H1 (cell line): ENCODE results near the gene SZT2. TPM values are rescaled to one million over a fixed set of nuclear protein-coding genes. Genes with fewer than 3 reads are reported as not detected.

Experiments
- CTCF ChIA-PET: fragments of 300-600 bp; sonication (Branson Sonifier 250); formaldehyde crosslinking; loops from one replicate; lab custom pipeline; 2021; ENCODE audit not compliant: partially characterized antibody; lab: Charles Lee
- POLR2A ChIA-PET: fragments of 300-600 bp; sonication (Branson Sonifier 250); formaldehyde crosslinking; loops from one replicate; lab custom pipeline; 2021; ENCODE audit warnings: inconsistent platforms; ENCODE audit not compliant: partially characterized antibody; lab: Charles Lee
- DNase-seq, 2 experiments: peaks; one replicate each; pipeline versions ENCODE4 v3.0.0 to v3.0.0-alpha.2; 2010 to 2022; ENCODE audit warnings: low spot score in 2 of 2, low read depth in 1 of 2, mixed read lengths in 1 of 2
- FAIRE-seq: peaks from 2 replicates; lab custom pipeline; 2011; peaks lifted over from hg19 to GRCh38; lab: Jason Lieb, UNC
- H2AFZ ChIP-seq: 2 replicates; pipeline ENCODE4 v1.8.1; 2012; ENCODE audit warnings: low read length, inconsistent platforms
- H2AK5ac ChIP-seq: 2 replicates; pipeline ENCODE4 v1.6.1; 2013; ENCODE audit warnings: low read depth, low read length
- H2BK120ac ChIP-seq: replicated peaks from 2 replicates; pipeline ENCODE3; 2013; ENCODE audit warnings: low read depth, low read length, inconsistent platforms
- H2BK12ac ChIP-seq: 2 replicates; pipeline ENCODE4 v1.6.1; 2013; ENCODE audit warnings: low read depth, low read length
- H2BK15ac ChIP-seq: 2 replicates; pipeline ENCODE4 v1.6.1; 2013; ENCODE audit warnings: low read length
- H2BK20ac ChIP-seq: 2 replicates; pipeline ENCODE4 v1.6.1; 2013; ENCODE audit warnings: low read length
- H2BK5ac ChIP-seq: 2 replicates; pipeline ENCODE4 v1.6.1; 2013; ENCODE audit warnings: low read depth, low read length
- H3K14ac ChIP-seq: 2 replicates; pipeline ENCODE4 v1.6.1; 2013; ENCODE audit warnings: inconsistent platforms; ENCODE audit not compliant: insufficient read length
- H3K18ac ChIP-seq: 2 replicates; pipeline ENCODE4 v1.6.1; 2013; ENCODE audit warnings: low read length; ENCODE audit errors: extremely low read depth
- H3K23ac ChIP-seq: 2 replicates; pipeline ENCODE4 v1.6.1; 2013; ENCODE audit warnings: inconsistent platforms; ENCODE audit not compliant: insufficient read length
- H3K23me2 ChIP-seq: 2 replicates; pipeline ENCODE4 v1.6.1; 2013; ENCODE audit warnings: low read depth, low read length
- H3K27ac ChIP-seq: 2 replicates; pipeline ENCODE4 v1.6.1; 2011; ENCODE audit warnings: low read depth, low read length, inconsistent platforms
- H3K27me3 ChIP-seq, 4 experiments: replicated peaks in 1 of 4; 1 replicate in 1 of 4; 2 replicates in 3 of 4; pipeline versions ENCODE4 v1.6.1 to v1.8.1; 2011 to 2013; ENCODE audit warnings: low read length in 3 of 4, mild to moderate bottlenecking in 3 of 4, inconsistent platforms in 2 of 4, mixed read lengths in 2 of 4, moderate library complexity in 1 of 4; ENCODE audit not compliant: control insufficient read depth in 3 of 4, insufficient read depth in 3 of 4; ENCODE audit errors: extremely low read depth in 1 of 4
- H3K36me3 ChIP-seq, 4 experiments: 2 replicates each; pipeline versions ENCODE4 v1.6.1 to v1.8.1; 2011 to 2013; ENCODE audit warnings: mild to moderate bottlenecking in 4 of 4, low read length in 3 of 4, moderate library complexity in 2 of 4, control low read depth in 1 of 4, inconsistent platforms in 1 of 4; ENCODE audit not compliant: insufficient read depth in 4 of 4, control insufficient read depth in 2 of 4
- H3K4ac ChIP-seq: replicated peaks from 2 replicates; pipeline ENCODE3; 2013; ENCODE audit warnings: low read length, low read depth, mixed read lengths, inconsistent platforms; ENCODE audit not compliant: insufficient read length
- H3K4me1 ChIP-seq, 4 experiments: replicated peaks in 1 of 4; 1 replicate in 1 of 4; 2 replicates in 3 of 4; pipeline versions ENCODE4 v1.6.1 to v1.8.1; 2011 to 2013; ENCODE audit warnings: low read length in 3 of 4, inconsistent platforms in 2 of 4, mixed read lengths in 1 of 4; ENCODE audit not compliant: insufficient read depth in 4 of 4, control insufficient read depth in 3 of 4
- H3K4me2 ChIP-seq, 2 experiments: 2 replicates each; pipeline versions ENCODE4 v1.6.1 to v1.8.1; 2011 to 2013; ENCODE audit warnings: low read depth in 2 of 2, low read length in 2 of 2, control low read depth in 1 of 2, inconsistent platforms in 1 of 2, mild to moderate bottlenecking in 1 of 2; ENCODE audit not compliant: insufficient read depth in 1 of 2
- H3K4me3 ChIP-seq, 4 experiments: fragments of 200-600, 300-600 bp in 1 of 4; sonication (generic), shearing (Covaris generic), sonication (Bioruptor Twin) in 1 of 4; 2 replicates each; pipeline versions ENCODE4 v1.5.1 to v1.8.1; 2011 to 2016; ENCODE audit warnings: low read length in 4 of 4, low read depth in 3 of 4, control low read depth in 2 of 4, inconsistent platforms in 2 of 4, mild to moderate bottlenecking in 2 of 4, mixed read lengths in 1 of 4, moderate library complexity in 1 of 4; ENCODE audit not compliant: insufficient read depth in 2 of 4; ENCODE audit errors: extremely low read depth in 1 of 4
- H3K56ac ChIP-seq: replicated peaks from 2 replicates; pipeline ENCODE3; 2013; ENCODE audit warnings: low read depth, mild to moderate bottlenecking, mixed read lengths, low read length, inconsistent platforms; ENCODE audit not compliant: insufficient read length
- H3K79me1 ChIP-seq: 2 replicates; pipeline ENCODE4 v1.6.1; 2013; ENCODE audit warnings: low read depth, low read length, control low read depth
- H3K79me2 ChIP-seq, 2 experiments: 2 replicates each; pipeline versions ENCODE4 v1.6.1 to v1.8.1; 2012 to 2013; ENCODE audit warnings: low read length in 2 of 2, mild to moderate bottlenecking in 2 of 2, inconsistent platforms in 1 of 2; ENCODE audit not compliant: insufficient read depth in 2 of 2, control insufficient read depth in 1 of 2
- H3K9ac ChIP-seq, 4 experiments: replicated peaks in 1 of 4; 1 replicate in 1 of 4; 2 replicates in 3 of 4; pipeline versions ENCODE4 v1.6.1 to v1.8.1; 2011 to 2013; ENCODE audit warnings: low read depth in 3 of 4, low read length in 3 of 4, control low read depth in 2 of 4, mild to moderate bottlenecking in 2 of 4, moderate library complexity in 2 of 4, inconsistent platforms in 1 of 4; ENCODE audit errors: extremely low read depth in 1 of 4
- H3K9me3 ChIP-seq, 2 experiments: 2 replicates each; pipeline versions ENCODE4 v1.6.1 to v1.8.1; 2012 to 2013; ENCODE audit warnings: mild to moderate bottlenecking in 2 of 2, moderate library complexity in 2 of 2, control low read depth in 1 of 2, inconsistent platforms in 1 of 2, low read depth in 1 of 2, low read length in 1 of 2, mixed read lengths in 1 of 2; ENCODE audit not compliant: insufficient read depth in 2 of 2
- H4K20me1 ChIP-seq, 2 experiments: replicated peaks in 1 of 2; 2 replicates each; pipeline versions ENCODE3 to v1.8.1; 2011 to 2013; ENCODE audit warnings: inconsistent platforms in 2 of 2, low read length in 2 of 2, mild to moderate bottlenecking in 1 of 2; ENCODE audit not compliant: insufficient read depth in 2 of 2, control insufficient read depth in 1 of 2
- H4K5ac ChIP-seq: 2 replicates; pipeline ENCODE4 v1.6.1; 2013; ENCODE audit warnings: low read length, low read depth, mixed read lengths, inconsistent platforms; ENCODE audit not compliant: insufficient read length
- H4K8ac ChIP-seq: 2 replicates; pipeline ENCODE4 v1.8.0; 2013; ENCODE audit warnings: mild to moderate bottlenecking, moderate library complexity, low read length, inconsistent platforms; ENCODE audit not compliant: insufficient read depth; ENCODE audit errors: extremely low read depth
- H4K91ac ChIP-seq: replicated peaks from 2 replicates; pipeline ENCODE3; 2013; ENCODE audit warnings: low read length, mixed read lengths, inconsistent platforms; ENCODE audit not compliant: insufficient read length
- BRCA1 ChIP-seq: IDR thresholded peaks from 2 replicates; pipeline ENCODE4 v1.6.1; 2012; ENCODE audit warnings: low read depth, low read length, improper control_type of control experiment
- KDM5A ChIP-seq: fragments of 200-600 bp; IDR thresholded peaks from 2 replicates; pipeline ENCODE4 v1.7.1; 2012; ENCODE audit warnings: mild to moderate bottlenecking, low read length, inconsistent platforms, mixed read lengths
- MAFK ChIP-seq: IDR thresholded peaks from 2 replicates; pipeline ENCODE4 v1.6.1; 2012; ENCODE audit warnings: low read depth, mild to moderate bottlenecking, improper control_type of control experiment, low read length
- NRF1 ChIP-seq: IDR thresholded peaks from 2 replicates; pipeline ENCODE4 v1.6.1; 2011; ENCODE audit warnings: mild to moderate bottlenecking, low read depth, low read length, improper control_type of control experiment
- PHF8 ChIP-seq: fragments of 200-600 bp; sonication (generic); conservative IDR thresholded peaks from 2 replicates; pipeline ENCODE4 v1.7.1; 2012; ENCODE audit warnings: low read depth, mild to moderate bottlenecking, inconsistent platforms, low read length, moderate library complexity
- RBBP5 ChIP-seq: IDR thresholded peaks from 2 replicates; pipeline ENCODE4 v1.7.1; 2012; ENCODE audit warnings: low read depth, mild to moderate bottlenecking, inconsistent platforms, low read length, moderate library complexity, borderline replicate concordance
- RFX5 ChIP-seq: IDR thresholded peaks from 2 replicates; pipeline ENCODE4 v1.6.1; 2011; ENCODE audit warnings: low read depth, low read length, improper control_type of control experiment, borderline replicate concordance
- SIX5 ChIP-seq: IDR thresholded peaks from 2 replicates; pipeline ENCODE4 v1.6.1; 2011; ENCODE audit warnings: mild to moderate bottlenecking, low read depth, low read length
- SUZ12 ChIP-seq: fragments of 200-600 bp; sonication (generic); IDR thresholded peaks from 2 replicates; pipeline ENCODE4 v1.6.1; 2012; ENCODE audit warnings: mild to moderate bottlenecking, inconsistent platforms, low read length, moderate library complexity, mixed read lengths
- TBP ChIP-seq: IDR thresholded peaks from 2 replicates; pipeline ENCODE4 v1.6.1; 2011; ENCODE audit warnings: low read depth, low read length, improper control_type of control experiment
- TCF12 ChIP-seq: IDR thresholded peaks from 2 replicates; pipeline ENCODE4 v1.6.1; 2011; ENCODE audit warnings: low read depth, mild to moderate bottlenecking, low read length
- TEAD4 ChIP-seq: IDR thresholded peaks from 2 replicates; pipeline ENCODE4 v1.6.1; 2012; ENCODE audit warnings: low read depth, low read length, inconsistent platforms, mixed read lengths
- USF2 ChIP-seq: IDR thresholded peaks from 2 replicates; pipeline ENCODE4 v1.6.1; 2011; ENCODE audit warnings: low read length, improper control_type of control experiment
- ZNF274 ChIP-seq: IDR thresholded peaks from 2 replicates; pipeline ENCODE4 v1.7.0; 2012; ENCODE audit warnings: low read length, borderline replicate concordance; ENCODE audit errors: extremely low read depth
- WGBS, 2 experiments: shearing (Covaris generic) in 1 of 2; methylation state at CpG; one replicate each; pipeline versions ENCODE4 v1.1.6 to v1.1.7; 2013 to 2015; ENCODE audit warnings: low lambda C conversion rate in 2 of 2, mixed read lengths in 2 of 2, inconsistent platforms in 1 of 2, low coverage in 1 of 2, missing lambda C conversion rate in 1 of 2; ENCODE audit not compliant: insufficient replicate concordance in 2 of 2, insufficient coverage in 1 of 2, insufficient read length in 1 of 2; ENCODE audit errors: extremely low coverage in 1 of 2, missing lambda C conversion rate in 1 of 2; 5-methylcytosine and 5-hydroxymethylcytosine counted together
- polyA plus RNA-seq, 7 experiments: library from polyadenylated mRNA; depleted of rRNA in 3 of 7; stranded (reverse) in 5 of 7; unstranded in 2 of 7; fragments of >200 nt in 5 of 7; fragments of 200-250 nt in 2 of 7; gene quantifications; 1 replicate in 5 of 7; 2 replicates in 1 of 7; 4 replicates in 1 of 7; pipeline versions ENCODE4 v1.2.1 to v1.2.3, GENCODE V29; 2011 to 2013; ENCODE audit warnings: missing spikeins in 2 of 7, mixed read lengths in 2 of 7
- total RNA-seq: library from RNA; stranded (reverse); fragmentation: NEBNext Ultra II Directional; extraction: Animal tissue kit (Norgen Biotek cat#: 25700); gene quantifications from 2 replicates; pipeline ENCODE4 v1.2.1, GENCODE V29; 2021

Gene SZT2
- total and polyA plus RNA-seq, 2 of the 8 experiments (the other 6 are each of a cell fraction or from before 2014, with no cell fraction given) = 4.7 to 12.9 TPM

- Histone ChIP-seq H4K8ac (no peak overlapping the region), H2BK120ac (no peak overlapping the region), H3K14ac (no peak overlapping the region), H2BK20ac (no peak overlapping the region), H4K20me1 (no peaks in the 10 kb centered on the region), H3K4me1 (no peaks in the 10 kb centered on the region; a peak in 1 of 7 replicates), H4K5ac (no peak overlapping the region), H3K36me3 (no peaks in the 10 kb centered on the region; a peak in 1 of 8 replicates), H2BK12ac (0 out of 2 replicates have a peak overlapping the region, but pooled peaks have one; percentile 19), H3K4me3 (no peak overlapping the region), H3K9ac (no peak overlapping the region), H3K23ac (no peak overlapping the region), H3K79me2 (no peaks in the 10 kb centered on the region), H2AK5ac (no peak overlapping the region), H4K91ac (no peak overlapping the region), H3K4me2 (no peak overlapping the region), H3K18ac (no peak overlapping the region), H2BK5ac (no peak overlapping the region), H3K79me1 (no peaks in the 10 kb centered on the region), H3K9me3 (peaks cover 0 to 4% of the 10 kb centered on the region in 2 experiments; a peak in 1 of 4 replicates), H2BK15ac (no peak overlapping the region), H3K4ac (no peak overlapping the region), H2AFZ (no peak overlapping the region), H3K27ac (no peak overlapping the region), H3K23me2 (no peaks in the 10 kb centered on the region), H3K27me3 (peaks cover 0 to 1% (median 0%) of the 10 kb centered on the region in 4 experiments; a peak in 1 of 7 replicates), H3K56ac (no peak overlapping the region)
- no peak for FAIRE-seq
- POLR2A ChIA-PET = no interaction called here
- CTCF ChIA-PET = interaction anchor here (1.2 kb wide), 1 partner anchor 9 kb away, joined by 3 read pairs; no protein-coding TSS in a partner anchor
- 81% methylated on average over 8 of the region's 8 CpGs; no CpG with 5 or more reads in 1 of the 2 experiments for WGBS, 2 experiments
- DNase-seq = no peak
- TF ChIP-seq TBP = no peak
- no peak for TF ChIP-seq TEAD4
- no peak for TF ChIP-seq SIX5
- no peak for TF ChIP-seq TCF12
- no peak for TF ChIP-seq BRCA1
- TF ChIP-seq SUZ12 = no peak
- TF ChIP-seq RFX5 = no peak
- no peak for TF ChIP-seq KDM5A
- no peak for TF ChIP-seq NRF1
- TF ChIP-seq PHF8 = no peak
- TF ChIP-seq ZNF274 = no peak
- TF ChIP-seq RBBP5 = no peak
- no peak for TF ChIP-seq USF2
- TF ChIP-seq MAFK = no peak
These were observed 113.8 kb downstream of the SZT2 start for GRCh38 chr1:43503534-43503933.
